Gastroesophageal sphincter (tissue), 4 donors: ENCODE data around the gene MARK2. TPM values are rescaled to one million over a fixed set of nuclear protein-coding genes. Genes with fewer than 3 reads are reported as not detected.
"Not testable (repeated sequence)": the region's sequence is repeated elsewhere in the genome, so short reads cannot be mapped to it uniquely, and the experiment has no call there.

ENCODE experiments used
- ATAC-seq: fragments of 150-250 bp; one replicate; pipeline ENCODE4 v1.9.1; 2016; ENCODE audit warnings: mild to moderate bottlenecking, moderate library complexity
- H3K27ac ChIP-seq, 4 donors: fragments of 200-600 bp; sonication (generic) in 3 of 4; 1 replicate in 3 of 4; 2 replicates in 1 of 4; pipeline ENCODE4 v1.5.1; 2016 to 2019
- H3K27me3 ChIP-seq: fragments of 200-600 bp; sonication (generic); one replicate; pipeline ENCODE4 v1.5.1; 2019
- H3K36me3 ChIP-seq, 2 donors: fragments of 200-600 bp; sonication (generic); one replicate each; pipeline ENCODE4 v1.5.1; 2019; ENCODE audit warnings: control low read depth in 1 of 2
- H3K4me1 ChIP-seq, 3 donors: fragments of 200-600 bp; sonication (generic); 1 replicate in 2 of 3; 2 replicates in 1 of 3; pipeline ENCODE4 v1.5.1; 2016 to 2019; ENCODE audit warnings: control low read depth in 2 of 3
- H3K4me3 ChIP-seq, 2 donors: fragments of 200-600 bp; sonication (generic); one replicate each; pipeline ENCODE4 v1.5.1; 2019; ENCODE audit warnings: mild to moderate bottlenecking in 1 of 2, moderate library complexity in 1 of 2
- H3K9me3 ChIP-seq, 3 donors: fragments of 200-600 bp; sonication (generic); one replicate each; pipeline ENCODE4 v1.5.1; 2017 to 2019; ENCODE audit warnings: control low read depth in 2 of 3
- CTCF ChIP-seq, 4 experiments: fragments of 200-600 bp in 2 of 4; fragments of 450-650 bp in 2 of 4; sonication (generic) in 1 of 4; IDR thresholded peaks; one replicate each; pipeline ENCODE4 v1.5.1; 2017 to 2019; ENCODE audit warnings: antibody characterized with exemption in 4 of 4, mild to moderate bottlenecking in 2 of 4, moderate library complexity in 2 of 4
- EP300 ChIP-seq: sonication (generic); formaldehyde crosslinking; IDR thresholded peaks from one replicate; pipeline ENCODE4 v1.6.1; 2017; ENCODE audit warnings: antibody characterized with exemption, mild to moderate bottlenecking
- POLR2A ChIP-seq, 2 donors: fragments of 450-650 bp; IDR thresholded peaks; one replicate each; pipeline ENCODE4 v1.6.1; 2017; ENCODE audit warnings: antibody characterized with exemption in 2 of 2, mild to moderate bottlenecking in 2 of 2, moderate library complexity in 1 of 2
- POLR2AphosphoS5 ChIP-seq: sonication (generic); formaldehyde crosslinking; IDR thresholded peaks from one replicate; pipeline ENCODE4 v1.6.1; 2017; ENCODE audit warnings: antibody characterized with exemption
- WGBS, 2 donors: methylation state at CpG; one replicate each; pipeline ENCODE4 v1.1.5; 2018; ENCODE audit warnings: low coverage in 1 of 2; 5-methylcytosine and 5-hydroxymethylcytosine counted together
- total RNA-seq, 4 donors: library from RNA; depleted of rRNA; stranded (reverse); fragments of >200 nt; gene quantifications; one replicate each; pipeline ENCODE4 v1.1.0, GENCODE V29; 2016

Gene MARK2
- total RNA-seq, 4 donors from 2014 or later = 17.4 to 42.5 (median 23.8) TPM

- Histone ChIP-seq H3K4me3 (no peak overlapping the region), H3K27ac (no peak overlapping the region), H3K9me3 (no peaks in the 10 kb centered on the region), H3K4me1 (peaks cover 0 to 47% (median 8%) of the 10 kb centered on the region in 3 donors), H3K36me3 (peaks cover 0 to 7% of the 10 kb centered on the region in 2 donors), H3K27me3 (no peaks in the 10 kb centered on the region)
- WGBS, 2 donors = 85 to 86% methylated on average over 2 of the region's 2 CpGs
- TF ChIP-seq EP300 (no peak), CTCF (IDR thresholded peaks at IDR 0.05) (no peak), POLR2AphosphoS5 (no peak), POLR2A (IDR thresholded peaks at IDR 0.05) (no peak)
- no peak for ATAC-seq
These were observed 17.1 kb downstream of the MARK2 start for GRCh38 chr11:63855975-63856374.

GRCh38 chr11:63858628-63859550 lies 20.0 kb downstream of the MARK2 start:
- Histone ChIP-seq H3K27ac (peak overlapping the region in 2 of 4 donors; percentile 6 to 40), H3K4me3 (no peak overlapping the region), H3K27me3 (no peaks in the 10 kb centered on the region), H3K4me1 (peaks cover 0 to 20% (median 4%) of the 10 kb centered on the region in 3 donors), H3K36me3 (peaks cover 0 to 26% of the 10 kb centered on the region in 2 donors), H3K9me3 (no peaks in the 10 kb centered on the region)
- 76 to 79% methylated on average over 3 to 9 of the region's 11 CpGs for WGBS, 2 donors
- peak; percentile 82 for ATAC-seq
- TF ChIP-seq CTCF (IDR thresholded peaks at IDR 0.05) (no peak), POLR2AphosphoS5 (no peak), POLR2A (IDR thresholded peaks at IDR 0.05) (no peak), EP300 (no peak)

- no peak for ATAC-seq
- no peaks in the 10 kb centered on the region for H3K27me3 ChIP-seq
- H3K9me3 ChIP-seq = no peaks in the 10 kb centered on the region
- H3K4me1 ChIP-seq = peaks cover 0 to 52% (median 12%) of the 10 kb centered on the region in 3 donors
- TF ChIP-seq EP300 = no peak
- no peak for TF ChIP-seq POLR2AphosphoS5
- TF ChIP-seq POLR2A (IDR thresholded peaks at IDR 0.05) = no peak
- no peak for TF ChIP-seq CTCF (IDR thresholded peaks at IDR 0.05)
- H3K36me3 ChIP-seq = peaks cover 0 to 26% of the 10 kb centered on the region in 2 donors
- 50 to 60% methylated on average over 3 of the region's 4 CpGs for WGBS, 2 donors
- H3K27ac ChIP-seq = no peak overlapping the region
- no peak overlapping the region for H3K4me3 ChIP-seq
These were observed 24.0 kb downstream of the MARK2 start for GRCh38 chr11:63862923-63863322.

GRCh38 chr11:63863620-63864019 lies 24.7 kb downstream of the MARK2 start:
- H3K36me3 ChIP-seq = peaks cover 0 to 26% of the 10 kb centered on the region in 2 donors
- H3K9me3 ChIP-seq, H3K27me3 ChIP-seq, ATAC-seq, H3K27ac ChIP-seq, H3K4me3 ChIP-seq: not testable (repeated sequence)
- 97% methylated on average over 3 of the region's 6 CpGs; no CpG with 5 or more reads in 1 of the 2 donors for WGBS, 2 donors
- peaks cover 0 to 52% (median 13%) of the 10 kb centered on the region in 3 donors for H3K4me1 ChIP-seq

GRCh38 chr11:63866211-63866610 lies 27.3 kb downstream of the MARK2 start:
- no peak for ATAC-seq
- no peaks in the 10 kb centered on the region for H3K27me3 ChIP-seq
- H3K9me3 ChIP-seq = no peaks in the 10 kb centered on the region
- H3K36me3 ChIP-seq = peaks cover 0 to 19% of the 10 kb centered on the region in 2 donors
- H3K4me1 ChIP-seq = peaks cover 0 to 67% (median 27%) of the 10 kb centered on the region in 3 donors
- WGBS, 2 donors = 48 to 56% methylated on average over 4 of the region's 4 CpGs
- no peak overlapping the region for H3K27ac ChIP-seq
- TF ChIP-seq POLR2AphosphoS5 = no peak
- no peak overlapping the region for H3K4me3 ChIP-seq

- no peaks in the 10 kb centered on the region for H3K27me3 ChIP-seq
- H3K27ac ChIP-seq = no peak overlapping the region
- H3K36me3 ChIP-seq = peaks cover 0 to 12% of the 10 kb centered on the region in 2 donors
- no peaks in the 10 kb centered on the region for H3K9me3 ChIP-seq
- H3K4me3 ChIP-seq = no peak overlapping the region
- ATAC-seq = no peak
- H3K4me1 ChIP-seq = peaks cover 0 to 80% (median 36%) of the 10 kb centered on the region in 3 donors
- TF ChIP-seq EP300 = no peak
- TF ChIP-seq CTCF (IDR thresholded peaks at IDR 0.05) = no peak
- TF ChIP-seq POLR2A (IDR thresholded peaks at IDR 0.05) = no peak
- TF ChIP-seq POLR2AphosphoS5 = no peak
- WGBS, 2 donors = 83 to 100% methylated on average over 1 of the region's 4 CpGs
These were observed 28.6 kb downstream of the MARK2 start for GRCh38 chr11:63867511-63867910.
